ENCODE results near the gene PEX3. TPM values are rescaled to one million over a fixed set of nuclear protein-coding genes. Genes with fewer than 3 reads are reported as not detected.
"Not testable (repeated sequence)": the region's sequence is repeated elsewhere in the genome, so short reads cannot be mapped to it uniquely, and the experiment has no call there.

The PEX3 gene
- total RNA-seq, 1 experiment from 2014 or later, result 23.8 TPM

DNA sequence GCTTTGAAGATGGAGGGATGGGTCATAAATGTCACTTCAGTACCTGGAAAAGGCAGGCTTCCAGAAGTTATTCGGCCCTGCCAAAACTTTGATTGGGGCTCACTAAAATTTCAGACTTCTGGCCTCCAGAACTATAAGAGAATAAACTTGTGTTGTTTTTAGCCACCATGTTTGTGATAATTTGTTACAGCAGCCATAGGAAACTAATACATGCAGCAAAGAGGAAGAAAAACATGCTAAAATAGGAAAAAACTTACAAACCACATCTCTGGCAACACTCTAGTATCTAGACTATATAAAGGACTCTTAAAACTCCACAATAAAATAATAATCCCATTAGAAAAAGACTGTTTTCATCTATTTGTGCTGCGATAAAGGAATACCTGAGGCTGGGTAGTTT is 9.6 kb upstream of the PEX3 start:
- no TSS peak for BruUV-seq (replicated peaks)
- DNase-seq (no peak), ATAC-seq (no peak)
- Histone ChIP-seq H3K79me2 (ENCODE audit: low read length) (0 out of 2 replicates have a peak, but pooled peaks cover 3% of the 10 kb centered on the region), H3K27me3 (ENCODE audit: low read length) (no peaks in the 10 kb centered on the region), H3K36me3 (ENCODE audit: low read depth, low read length) (peaks cover 5% of the 10 kb centered on the region), H3F3A (ENCODE audit: low read length, unreplicated experiment) (no peaks in the 10 kb centered on the region), H2AFZ (ENCODE audit: low read length) (no peak overlapping the region), H3K9me3 (ENCODE audit: low read length) (no peaks in the 10 kb centered on the region), H3K9me2 (replicated peaks; ENCODE audit: low read length) (no peaks in the 10 kb centered on the region), H3K4me3 (ENCODE audit: low read length) (no peak overlapping the region), H3K27ac (ENCODE audit: low read length) (peak overlapping the region; percentile 20), H3K4me2 (ENCODE audit: low read length) (no peak overlapping the region), H3K9ac (ENCODE audit: low read length) (no peak overlapping the region), H4K20me1 (ENCODE audit: low read length) (no peaks in the 10 kb centered on the region), H3K4me1 (ENCODE audit: insufficient read depth, low read length) (peaks cover 3% of the 10 kb centered on the region; the same call in 1 of the 2 replicates)
- intact Hi-C loops (cut with micrococcal nuclease), result no loop called here
- CTCF ChIA-PET, result no interaction called here
- TF ChIP-seq, protein P1, sequence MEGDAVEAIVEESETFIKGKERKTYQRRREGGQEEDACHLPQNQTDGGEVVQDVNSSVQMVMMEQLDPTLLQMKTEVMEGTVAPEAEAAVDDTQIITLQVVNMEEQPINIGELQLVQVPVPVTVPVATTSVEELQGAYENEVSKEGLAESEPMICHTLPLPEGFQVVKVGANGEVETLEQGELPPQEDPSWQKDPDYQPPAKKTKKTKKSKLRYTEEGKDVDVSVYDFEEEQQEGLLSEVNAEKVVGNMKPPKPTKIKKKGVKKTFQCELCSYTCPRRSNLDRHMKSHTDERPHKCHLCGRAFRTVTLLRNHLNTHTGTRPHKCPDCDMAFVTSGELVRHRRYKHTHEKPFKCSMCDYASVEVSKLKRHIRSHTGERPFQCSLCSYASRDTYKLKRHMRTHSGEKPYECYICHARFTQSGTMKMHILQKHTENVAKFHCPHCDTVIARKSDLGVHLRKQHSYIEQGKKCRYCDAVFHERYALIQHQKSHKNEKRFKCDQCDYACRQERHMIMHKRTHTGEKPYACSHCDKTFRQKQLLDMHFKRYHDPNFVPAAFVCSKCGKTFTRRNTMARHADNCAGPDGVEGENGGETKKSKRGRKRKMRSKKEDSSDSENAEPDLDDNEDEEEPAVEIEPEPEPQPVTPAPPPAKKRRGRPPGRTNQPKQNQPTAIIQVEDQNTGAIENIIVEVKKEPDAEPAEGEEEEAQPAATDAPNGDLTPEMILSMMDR (conservative IDR thresholded peaks at IDR 0.05; ENCODE audit: low read depth, low read length), result no peak
- no peak for TF ChIP-seq EZH2 (IDR thresholded peaks at IDR 0.05; ENCODE audit: low read length, unreplicated experiment)
- TF ChIP-seq EZH2phosphoT487 (IDR thresholded peaks at IDR 0.05; ENCODE audit: borderline replicate concordance, low read length), result no peak
- POLR2A ChIA-PET (ENCODE audit: unreplicated experiment), result no interaction called here

DNA sequence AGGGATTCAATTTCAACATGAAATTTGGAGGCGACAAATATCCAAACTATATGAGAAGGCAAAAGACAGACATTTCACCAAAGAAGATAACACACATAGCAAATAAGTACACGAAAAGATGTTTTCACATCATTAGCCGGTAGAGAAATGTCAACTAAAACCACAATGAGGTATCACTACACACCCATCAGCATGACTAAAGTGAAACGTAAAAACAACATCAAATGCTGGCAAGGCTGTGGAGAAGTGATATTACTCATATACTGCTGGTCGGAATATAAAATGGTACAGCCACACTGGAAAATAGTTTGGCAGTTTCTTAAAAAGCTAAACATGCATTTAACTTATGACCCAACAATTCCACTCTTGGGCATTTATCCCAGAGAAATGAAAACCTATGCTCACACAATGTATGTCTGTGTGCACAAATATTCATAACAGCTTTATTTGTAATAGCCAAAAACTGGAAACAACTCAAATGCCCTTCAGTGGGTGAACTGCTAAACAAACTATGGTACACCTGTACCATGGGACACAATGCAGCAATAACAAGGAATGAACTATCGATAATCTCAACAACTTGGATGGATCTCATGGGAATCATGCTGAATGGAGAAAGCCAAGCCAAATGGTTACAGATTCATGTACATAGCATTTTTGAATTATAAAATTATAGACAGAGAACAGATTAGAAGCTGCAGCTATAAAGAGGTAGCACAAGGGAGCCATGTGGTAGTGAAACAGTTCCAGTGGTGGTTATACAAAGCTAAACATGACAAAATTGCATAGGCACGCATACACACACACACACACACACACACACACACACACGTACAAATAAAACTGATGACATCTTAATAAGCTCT is 8.7 kb upstream of the PEX3 start:
- intact Hi-C loops (cut with micrococcal nuclease), result no loop called here
- BruUV-seq (replicated peaks), result no TSS peak
- ATAC-seq (no peak), DNase-seq (peak; percentile 30)
- CTCF ChIA-PET, result no interaction called here
- POLR2A ChIA-PET (ENCODE audit: unreplicated experiment), result interaction anchor here (0.6 kb wide), 1 partner anchor 8 kb away, joined by 5 read pairs; the partner anchor contains the start of gene ADAT2
- peaks cover 9% of the 10 kb centered on the region; the same call in 1 of the 2 replicates for H3K79me2 ChIP-seq (ENCODE audit: low read length)
- H3K27ac ChIP-seq (ENCODE audit: low read length), result peak overlapping the region; percentile 20
- no peaks in the 10 kb centered on the region for H3K9me3 ChIP-seq (ENCODE audit: low read length)
- H3K36me3 ChIP-seq (ENCODE audit: low read depth, low read length), result peaks cover 5% of the 10 kb centered on the region
- no peaks in the 10 kb centered on the region for H3F3A ChIP-seq (ENCODE audit: low read length, unreplicated experiment)
- no peaks in the 10 kb centered on the region for H4K20me1 ChIP-seq (ENCODE audit: low read length)
- no peak overlapping the region for H2AFZ ChIP-seq (ENCODE audit: low read length)
- no peak overlapping the region for H3K9ac ChIP-seq (ENCODE audit: low read length)
- TF ChIP-seq, protein P1 (conservative IDR thresholded peaks at IDR 0.05; ENCODE audit: low read depth, low read length), result no peak
- TF ChIP-seq EZH2 (IDR thresholded peaks at IDR 0.05; ENCODE audit: low read length, unreplicated experiment) (no peak), EZH2phosphoT487 (IDR thresholded peaks at IDR 0.05; ENCODE audit: borderline replicate concordance, low read length) (no peak)
- H3K4me3 ChIP-seq (ENCODE audit: low read length), result no peak overlapping the region
- no peaks in the 10 kb centered on the region for H3K27me3 ChIP-seq (ENCODE audit: low read length)
- peaks cover 3% of the 10 kb centered on the region; the same call in 1 of the 2 replicates for H3K4me1 ChIP-seq (ENCODE audit: insufficient read depth, low read length)
- H3K4me2 ChIP-seq (ENCODE audit: low read length), result no peak overlapping the region
- H3K9me2 ChIP-seq (replicated peaks; ENCODE audit: low read length), result no peaks in the 10 kb centered on the region

DNA sequence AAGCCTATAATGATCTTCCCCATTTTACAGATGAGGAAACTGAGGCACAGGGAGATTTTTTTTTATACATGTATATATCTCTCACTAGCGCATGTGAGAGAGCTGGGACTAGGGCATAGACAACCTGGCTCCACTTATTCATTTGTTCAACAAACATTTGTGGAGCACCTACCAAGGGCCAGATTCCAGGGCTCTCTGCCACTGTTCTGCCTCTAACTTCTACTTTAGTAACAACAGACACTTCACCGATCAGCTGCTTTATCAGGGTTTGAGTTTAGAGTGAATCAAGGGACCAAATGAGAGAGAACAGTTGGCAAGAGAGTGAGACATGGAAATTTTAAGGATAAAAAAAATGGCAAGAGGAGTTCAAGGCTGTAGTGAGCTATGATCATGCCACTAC is 7.5 kb upstream of the PEX3 start:
- intact Hi-C loops (cut with micrococcal nuclease), result no loop called here
- no peak overlapping the region for H3K27ac ChIP-seq (ENCODE audit: low read length)
- no peak overlapping the region for H2AFZ ChIP-seq (ENCODE audit: low read length)
- H3K9ac ChIP-seq (ENCODE audit: low read length), result no peak overlapping the region
- H3F3A ChIP-seq (ENCODE audit: low read length, unreplicated experiment), result no peaks in the 10 kb centered on the region
- no peak overlapping the region for H3K4me3 ChIP-seq (ENCODE audit: low read length)
- peaks cover 18% of the 10 kb centered on the region for H3K79me2 ChIP-seq (ENCODE audit: low read length)
- no peaks in the 10 kb centered on the region for H3K27me3 ChIP-seq (ENCODE audit: low read length)
- peaks cover 5% of the 10 kb centered on the region for H3K36me3 ChIP-seq (ENCODE audit: low read depth, low read length)
- no TSS peak for BruUV-seq (replicated peaks)
- TF ChIP-seq EZH2phosphoT487 (IDR thresholded peaks at IDR 0.05; ENCODE audit: borderline replicate concordance, low read length) (no peak), EZH2 (IDR thresholded peaks at IDR 0.05; ENCODE audit: low read length, unreplicated experiment) (no peak)
- TF ChIP-seq, protein P1 (conservative IDR thresholded peaks at IDR 0.05; ENCODE audit: low read depth, low read length), result no peak
- H3K4me2 ChIP-seq (ENCODE audit: low read length), result no peak overlapping the region
- no peak for DNase-seq
- CTCF ChIA-PET, result no interaction called here
- H3K4me1 ChIP-seq (ENCODE audit: insufficient read depth, low read length), result peaks cover 3% of the 10 kb centered on the region; the same call in 1 of the 2 replicates
- no peaks in the 10 kb centered on the region for H3K9me2 ChIP-seq (replicated peaks; ENCODE audit: low read length)
- H4K20me1 ChIP-seq (ENCODE audit: low read length), result no peaks in the 10 kb centered on the region
- no peaks in the 10 kb centered on the region for H3K9me3 ChIP-seq (ENCODE audit: low read length)
- POLR2A ChIA-PET (ENCODE audit: unreplicated experiment), result interaction anchor here (0.6 kb wide), 1 partner anchor 117 kb away, joined by 3 read pairs; no protein-coding TSS in a partner anchor
- no peak for ATAC-seq

DNA sequence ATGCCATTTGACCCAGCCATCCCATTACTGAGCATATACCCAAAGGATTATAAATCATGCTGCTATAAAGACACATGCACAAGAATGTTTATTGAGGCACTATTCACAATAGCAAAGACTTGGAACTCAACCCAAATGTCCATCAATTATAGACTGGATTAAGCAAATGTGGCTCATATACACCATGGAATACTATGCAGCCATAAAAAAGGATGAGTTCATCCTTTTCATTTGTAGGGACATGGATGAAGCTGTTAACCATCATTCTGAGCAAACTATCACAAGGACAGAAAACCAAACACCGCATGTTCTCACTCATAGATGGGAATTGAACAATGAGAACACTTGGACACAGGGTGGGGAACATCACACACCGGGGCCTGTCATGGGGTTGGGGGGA is 2.7 kb upstream of the PEX3 start:
- H2AFZ ChIP-seq (ENCODE audit: low read length); H3K9me2 ChIP-seq (replicated peaks; ENCODE audit: low read length); POLR2A ChIA-PET (ENCODE audit: unreplicated experiment); H3K9ac ChIP-seq (ENCODE audit: low read length); H4K20me1 ChIP-seq (ENCODE audit: low read length); H3K9me3 ChIP-seq (ENCODE audit: low read length); BruUV-seq (replicated peaks); H3K27me3 ChIP-seq (ENCODE audit: low read length); ATAC-seq; H3F3A ChIP-seq (ENCODE audit: low read length, unreplicated experiment); H3K4me1 ChIP-seq (ENCODE audit: insufficient read depth, low read length); H3K4me3 ChIP-seq (ENCODE audit: low read length); H3K36me3 ChIP-seq (ENCODE audit: low read depth, low read length); DNase-seq; H3K4me2 ChIP-seq (ENCODE audit: low read length); H3K27ac ChIP-seq (ENCODE audit: low read length); intact Hi-C loops (cut with micrococcal nuclease); CTCF ChIA-PET: not testable (repeated sequence)
- peaks cover 53% of the 10 kb centered on the region for H3K79me2 ChIP-seq (ENCODE audit: low read length)
